Glomerular visceral epithelial cell (primary cell): ENCODE data around the gene CYP2C9.

Experiments used
- DNase-seq: peaks from one replicate; pipeline ENCODE4 v3.0.0-alpha.2; 2016; ENCODE audit errors: extremely low spot score

The CYP2C9 gene

DNA sequence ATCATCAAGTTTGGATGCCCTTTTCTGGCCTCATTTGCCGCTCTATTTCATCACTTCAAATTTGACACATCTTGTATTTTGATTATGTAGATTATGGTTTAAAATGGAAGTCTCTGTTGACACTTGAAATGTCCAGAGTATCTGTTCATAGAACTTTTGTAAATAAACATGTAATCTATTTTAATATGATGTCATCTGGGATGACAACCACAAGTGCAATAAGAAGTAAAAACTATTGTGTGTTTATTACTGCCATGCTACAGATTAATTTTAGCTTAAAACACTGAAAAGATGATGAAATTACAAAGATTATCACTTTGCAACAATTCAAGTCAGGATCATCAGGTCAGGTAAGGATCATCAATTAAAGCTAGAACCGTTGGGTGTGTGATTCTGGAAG, 100.8 kb downstream of the CYP2C9 start:
- DNase-seq: no peak
